ENCODE data around the gene DOCK10.

Gene DOCK10

GRCh38 chr2:224716201-224716600, 326.1 kb downstream of the DOCK10 start, which contains the start of gene CCDC195:
CCDC195 (minus strand) TSS chr2:224716365; CDS start chr2:224716365, 0 bp downstream.
- DNase-seq = no peak
- intact Hi-C loops (cut with DNase I) = no loop called here
